ENCODE results near the gene ORC5. TPM values are rescaled to one million over a fixed set of nuclear protein-coding genes. Genes with fewer than 3 reads are reported as not detected.

Gene ORC5
- total RNA-seq, 2 experiments from 2014 or later: 22.1 to 26.0 TPM

DNA sequence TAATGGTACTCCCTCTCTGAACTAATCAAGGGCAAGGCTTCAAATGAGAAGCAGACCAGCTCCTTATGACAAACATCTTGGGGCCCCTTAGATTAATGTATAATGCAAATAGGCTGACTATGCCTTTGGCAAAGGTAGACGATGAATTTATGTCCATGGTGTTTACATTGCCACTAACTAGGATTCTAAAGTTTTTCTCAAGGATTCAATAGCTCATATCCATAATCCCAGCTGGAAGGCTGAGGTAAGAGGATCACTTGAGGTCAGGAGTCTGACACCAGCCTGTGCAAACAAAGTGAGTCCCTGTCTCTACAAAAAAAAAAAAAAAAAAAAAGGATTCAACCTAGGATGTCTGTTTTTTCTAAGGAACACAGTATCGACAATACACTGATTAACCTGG, 96.5 kb downstream of the ORC5 start:
- H3K4me3 Mint-ChIP-seq: no peak overlapping the region
- no peak overlapping the region for H3K27ac Mint-ChIP-seq
- DNase-seq (no peak), ATAC-seq (no peak)
- H3K4me1 Mint-ChIP-seq (ENCODE audit: low read depth): no peaks in the 10 kb centered on the region
- H3K9me3 Mint-ChIP-seq: no peaks in the 10 kb centered on the region
- TF ChIP-seq, protein P1, sequence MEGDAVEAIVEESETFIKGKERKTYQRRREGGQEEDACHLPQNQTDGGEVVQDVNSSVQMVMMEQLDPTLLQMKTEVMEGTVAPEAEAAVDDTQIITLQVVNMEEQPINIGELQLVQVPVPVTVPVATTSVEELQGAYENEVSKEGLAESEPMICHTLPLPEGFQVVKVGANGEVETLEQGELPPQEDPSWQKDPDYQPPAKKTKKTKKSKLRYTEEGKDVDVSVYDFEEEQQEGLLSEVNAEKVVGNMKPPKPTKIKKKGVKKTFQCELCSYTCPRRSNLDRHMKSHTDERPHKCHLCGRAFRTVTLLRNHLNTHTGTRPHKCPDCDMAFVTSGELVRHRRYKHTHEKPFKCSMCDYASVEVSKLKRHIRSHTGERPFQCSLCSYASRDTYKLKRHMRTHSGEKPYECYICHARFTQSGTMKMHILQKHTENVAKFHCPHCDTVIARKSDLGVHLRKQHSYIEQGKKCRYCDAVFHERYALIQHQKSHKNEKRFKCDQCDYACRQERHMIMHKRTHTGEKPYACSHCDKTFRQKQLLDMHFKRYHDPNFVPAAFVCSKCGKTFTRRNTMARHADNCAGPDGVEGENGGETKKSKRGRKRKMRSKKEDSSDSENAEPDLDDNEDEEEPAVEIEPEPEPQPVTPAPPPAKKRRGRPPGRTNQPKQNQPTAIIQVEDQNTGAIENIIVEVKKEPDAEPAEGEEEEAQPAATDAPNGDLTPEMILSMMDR (IDR thresholded peaks at IDR 0.05): no peak
- CTCF ChIA-PET: no interaction called here
- POLR2A ChIA-PET: no interaction called here
- intact Hi-C loops (cut with micrococcal nuclease): no loop called here
- H3K36me3 Mint-ChIP-seq (ENCODE audit: low read depth): no peaks in the 10 kb centered on the region
- no peaks in the 10 kb centered on the region for H3K27me3 Mint-ChIP-seq

DNA sequence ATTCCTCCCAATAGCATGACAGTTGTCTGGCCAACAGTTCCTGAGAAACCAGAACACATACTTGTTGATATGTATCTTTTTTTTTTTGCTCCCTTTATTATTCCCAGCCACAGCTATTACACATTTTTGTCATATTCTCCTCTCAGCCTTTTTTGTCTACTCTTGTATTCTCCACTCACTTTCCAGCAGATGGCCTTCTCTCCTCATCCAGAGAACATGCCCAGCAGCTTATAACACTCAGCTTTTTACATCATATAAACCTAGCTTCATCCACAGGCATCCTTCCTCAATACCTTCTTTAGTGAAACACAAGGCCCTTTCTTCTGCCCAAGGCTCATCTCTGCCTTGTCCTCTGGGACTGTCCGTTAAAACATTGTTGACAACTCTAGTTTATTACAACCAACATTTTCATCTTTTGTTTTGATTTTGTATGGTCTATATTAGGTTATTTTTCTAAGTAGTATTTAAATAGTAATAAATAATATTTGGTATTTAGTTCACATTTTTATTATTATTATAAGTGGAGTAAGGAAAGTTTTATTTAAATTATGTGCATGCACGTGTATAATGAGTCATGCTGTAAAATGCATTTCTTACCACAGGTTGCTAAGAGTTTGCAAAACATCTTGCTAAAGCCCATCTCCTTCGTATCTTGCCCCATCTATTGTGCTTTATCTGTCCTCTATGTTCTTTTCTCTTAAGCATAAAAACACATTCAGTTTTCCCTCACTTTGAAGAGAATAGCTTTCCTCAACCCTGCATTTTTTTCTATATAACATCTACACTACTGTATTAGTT, 101.5 kb downstream of the ORC5 start:
- Mint-ChIP-seq H3K27ac (no peak overlapping the region), H3K27me3 (peaks cover 2% of the 10 kb centered on the region), H3K9me3 (no peaks in the 10 kb centered on the region), H3K4me1 (ENCODE audit: low read depth) (no peaks in the 10 kb centered on the region), H3K36me3 (ENCODE audit: low read depth) (no peaks in the 10 kb centered on the region), H3K4me3 (no peak overlapping the region)
- ChIA-PET POLR2A (no interaction called here), CTCF (no interaction called here)
- TF ChIP-seq, protein P1 (IDR thresholded peaks at IDR 0.05): no peak
- intact Hi-C loops (cut with micrococcal nuclease): no loop called here
- DNase-seq: no peak
- no peak for ATAC-seq

DNA sequence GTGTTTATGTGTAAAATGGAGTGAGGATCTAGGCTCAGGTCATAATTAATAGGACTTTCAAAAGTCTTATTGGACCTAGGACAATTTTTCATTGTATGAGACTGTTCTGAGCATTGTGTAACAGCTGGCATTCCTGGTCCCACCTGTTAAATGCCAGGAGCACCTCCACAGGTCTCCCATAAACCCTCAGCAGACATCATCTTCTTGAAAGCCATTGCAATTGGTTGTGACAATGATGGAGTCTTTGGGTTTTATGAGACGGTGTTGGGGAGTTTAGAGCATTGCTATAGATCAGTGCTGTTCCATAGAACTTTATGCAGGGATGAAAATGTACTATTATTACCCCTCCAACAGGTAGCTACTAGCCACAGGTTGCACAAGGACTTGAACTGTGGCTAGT, 108.9 kb downstream of the ORC5 start:
- POLR2A ChIA-PET: no interaction called here
- H3K36me3 Mint-ChIP-seq (ENCODE audit: low read depth): no peaks in the 10 kb centered on the region
- CTCF ChIA-PET: no interaction called here

DNA sequence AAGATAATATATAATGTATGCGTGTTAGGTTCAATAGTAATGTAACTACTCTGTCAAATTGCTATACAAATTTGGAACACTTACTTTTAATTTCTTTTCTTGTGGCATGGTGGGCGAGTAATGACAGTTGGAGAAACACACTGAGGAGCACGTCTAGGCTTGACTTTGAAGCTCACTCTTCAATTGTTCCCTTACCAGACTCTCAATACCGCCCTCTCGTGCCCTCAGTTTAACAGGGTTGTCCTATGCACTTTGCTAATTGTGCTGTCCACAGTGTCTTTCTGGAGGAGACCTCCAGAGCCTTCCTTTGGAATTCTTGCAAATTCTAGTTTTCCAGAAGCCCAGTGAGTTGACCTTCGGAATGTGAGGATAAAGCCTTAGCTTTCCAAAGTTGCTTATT, 111.1 kb downstream of the ORC5 start:
- Mint-ChIP-seq H3K27me3 (peaks cover 19% of the 10 kb centered on the region), H3K4me3 (no peak overlapping the region), H3K4me1 (ENCODE audit: low read depth) (no peaks in the 10 kb centered on the region), H3K36me3 (ENCODE audit: low read depth) (no peaks in the 10 kb centered on the region), H3K9me3 (no peaks in the 10 kb centered on the region), H3K27ac (no peak overlapping the region)
- ChIA-PET POLR2A (no interaction called here), CTCF (interaction anchor here (0.6 kb wide), 1 partner anchor 71 kb away, joined by 3 read pairs; no protein-coding TSS in a partner anchor)
- intact Hi-C loops (cut with micrococcal nuclease): no loop called here
- ATAC-seq: no peak
- TF ChIP-seq, protein P1 (IDR thresholded peaks at IDR 0.05): no peak
- DNase-seq: no peak

More for the DNA sequence above, 108.9 kb downstream of the ORC5 start:
- no peaks in the 10 kb centered on the region for H3K9me3 Mint-ChIP-seq
- TF ChIP-seq, protein P1 (IDR thresholded peaks at IDR 0.05): no peak
- H3K4me1 Mint-ChIP-seq (ENCODE audit: low read depth): no peaks in the 10 kb centered on the region
- intact Hi-C loops (cut with micrococcal nuclease): no loop called here
- no peak overlapping the region for H3K4me3 Mint-ChIP-seq
- DNase-seq (no peak), ATAC-seq (no peak)
- no peak overlapping the region for H3K27ac Mint-ChIP-seq
- H3K27me3 Mint-ChIP-seq: peaks cover 10% of the 10 kb centered on the region

DNA sequence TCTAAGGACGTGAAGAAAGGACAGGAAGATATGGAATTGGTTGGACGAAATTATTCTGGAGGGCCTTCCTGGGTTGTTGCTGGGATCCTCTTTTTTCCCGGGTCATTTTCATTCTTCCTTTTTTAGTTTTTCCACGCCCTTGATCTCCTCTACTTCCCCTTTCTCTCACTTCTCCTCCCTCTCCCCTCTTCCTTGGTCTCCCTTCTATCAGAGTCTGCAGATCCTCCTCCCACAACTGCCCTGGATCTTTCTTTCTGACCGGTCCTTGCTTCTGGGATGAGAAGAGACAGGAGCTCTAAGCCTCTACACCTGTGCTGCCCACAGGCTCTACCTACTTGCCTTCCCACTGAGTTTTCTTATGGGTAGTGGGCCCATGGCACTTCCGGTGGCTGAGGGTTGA, 114.7 kb downstream of the ORC5 start:
- TF ChIP-seq, protein P1 (IDR thresholded peaks at IDR 0.05): no peak
- intact Hi-C loops (cut with micrococcal nuclease): no loop called here
- peaks cover 17% of the 10 kb centered on the region for H3K27me3 Mint-ChIP-seq
- no peaks in the 10 kb centered on the region for H3K9me3 Mint-ChIP-seq
- DNase-seq: no peak
- no peaks in the 10 kb centered on the region for H3K36me3 Mint-ChIP-seq (ENCODE audit: low read depth)
- no peak overlapping the region for H3K27ac Mint-ChIP-seq
- no peak overlapping the region for H3K4me3 Mint-ChIP-seq
- POLR2A ChIA-PET: no interaction called here
- CTCF ChIA-PET: no interaction called here
- ATAC-seq: no peak
- no peaks in the 10 kb centered on the region for H3K4me1 Mint-ChIP-seq (ENCODE audit: low read depth)

Data from activated CD8-positive, alpha-beta T cell treated with anti-CD3 and anti-CD28 coated beads for 36 hours (primary cell).